Activated CD8-positive, alpha-beta T cell treated with anti-CD3 and anti-CD28 coated beads, Interleukin-2, amount 10 ng/mL, durations not matched to agents 7 days and 5 days (primary cell): ENCODE measurements around the gene PFKP. TPM values are rescaled to one million over a fixed set of nuclear protein-coding genes. Genes with fewer than 3 reads are reported as not detected.

Experiments
- ATAC-seq: fragments of 150-1000 bp; cut with Tn5 transposase; one replicate; pipeline ENCODE4 v1.10.0; 2021; ENCODE audit warnings: moderate library complexity
- CTCF ChIA-PET: fragments of 350-600 bp; sonication (Branson Sonifier 250); formaldehyde crosslinking; loops from one replicate; lab custom pipeline; 2021; ENCODE audit warnings: antibody characterized with exemption; lab: Charles Lee
- POLR2A ChIA-PET: fragments of 350-600 bp; sonication (Branson Sonifier 250); formaldehyde crosslinking; loops from one replicate; lab custom pipeline; 2021; ENCODE audit warnings: antibody characterized with exemption; lab: Charles Lee
- DNase-seq: peaks from one replicate; pipeline ENCODE4 v3.0.0-alpha.2; 2020
- H3K27ac Mint-ChIP-seq: one replicate; pipeline ENCODE4 v1.8.0; 2021; ENCODE audit warnings: mild to moderate bottlenecking, mixed read lengths
- H3K27me3 Mint-ChIP-seq: one replicate; pipeline ENCODE4 v1.8.0; 2021; ENCODE audit warnings: low read depth, mixed read lengths
- H3K36me3 Mint-ChIP-seq: one replicate; pipeline ENCODE4 v1.8.0; 2021; ENCODE audit warnings: low read depth, mixed read lengths
- H3K4me1 Mint-ChIP-seq: one replicate; pipeline ENCODE4 v1.8.0; 2021; ENCODE audit warnings: low read depth, mixed read lengths
- H3K4me3 Mint-ChIP-seq: one replicate; pipeline ENCODE4 v1.8.0; 2021; ENCODE audit warnings: mild to moderate bottlenecking, mixed read lengths
- H3K9me3 Mint-ChIP-seq: one replicate; pipeline ENCODE4 v1.8.0; 2022; ENCODE audit warnings: mixed read lengths; ENCODE audit not compliant: insufficient read depth
- total RNA-seq, 2 experiments: library from RNA; stranded (reverse); gene quantifications; one replicate each; pipeline ENCODE4 v1.2.3, GENCODE V29; 2021

PFKP gene
- total RNA-seq, 2 experiments from 2014 or later = 220 to 233 TPM

DNA sequence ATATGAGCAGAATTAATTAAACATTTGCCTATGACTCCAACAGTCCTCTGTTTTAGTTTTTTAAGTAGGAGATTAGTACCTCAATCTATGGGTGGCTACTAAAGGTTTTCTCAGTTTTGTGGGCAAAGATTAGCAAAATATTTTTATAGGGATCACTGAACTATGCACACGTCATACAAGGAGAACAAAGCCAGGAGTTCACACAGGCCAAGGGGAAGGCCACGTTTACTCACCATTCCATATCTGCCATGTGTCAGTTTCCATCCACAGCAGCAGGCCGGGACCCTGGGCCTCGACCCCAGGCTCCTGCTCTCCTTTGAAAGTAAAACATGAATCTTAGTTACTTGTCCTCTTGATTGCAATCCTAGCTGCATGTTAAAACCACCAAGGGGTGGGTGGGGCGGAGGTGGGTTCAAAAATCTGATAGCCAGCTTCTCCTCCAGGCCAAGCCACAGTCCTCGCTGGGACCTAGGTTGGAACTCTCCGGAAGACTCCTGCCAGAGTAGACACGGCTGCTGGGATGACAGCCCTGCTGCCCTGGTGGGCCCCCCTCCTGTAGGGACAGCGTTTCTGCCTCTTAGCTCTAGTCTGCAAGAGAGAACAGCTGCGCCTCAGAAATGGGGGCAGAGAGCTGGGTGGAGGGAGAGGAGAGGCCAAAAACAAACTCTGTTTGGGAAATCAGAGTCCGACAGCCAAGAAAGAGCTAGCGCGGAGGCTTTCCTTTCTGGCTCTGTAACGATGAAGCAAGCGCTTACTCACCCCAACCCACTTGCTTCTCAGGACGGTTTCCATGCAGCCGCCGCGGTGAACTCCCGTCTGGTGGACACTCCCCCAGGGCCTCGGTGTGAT lies 69.6 kb downstream of the PFKP start:
- Mint-ChIP-seq H3K4me1 (no peaks in the 10 kb centered on the region), H3K27me3 (no peaks in the 10 kb centered on the region), H3K4me3 (no peak overlapping the region), H3K27ac (no peak overlapping the region), H3K36me3 (peaks cover 81% of the 10 kb centered on the region), H3K9me3 (no peaks in the 10 kb centered on the region)
- ChIA-PET CTCF (no interaction called here), POLR2A (no interaction called here)
- DNase-seq (no peak), ATAC-seq (no peak)

DNA sequence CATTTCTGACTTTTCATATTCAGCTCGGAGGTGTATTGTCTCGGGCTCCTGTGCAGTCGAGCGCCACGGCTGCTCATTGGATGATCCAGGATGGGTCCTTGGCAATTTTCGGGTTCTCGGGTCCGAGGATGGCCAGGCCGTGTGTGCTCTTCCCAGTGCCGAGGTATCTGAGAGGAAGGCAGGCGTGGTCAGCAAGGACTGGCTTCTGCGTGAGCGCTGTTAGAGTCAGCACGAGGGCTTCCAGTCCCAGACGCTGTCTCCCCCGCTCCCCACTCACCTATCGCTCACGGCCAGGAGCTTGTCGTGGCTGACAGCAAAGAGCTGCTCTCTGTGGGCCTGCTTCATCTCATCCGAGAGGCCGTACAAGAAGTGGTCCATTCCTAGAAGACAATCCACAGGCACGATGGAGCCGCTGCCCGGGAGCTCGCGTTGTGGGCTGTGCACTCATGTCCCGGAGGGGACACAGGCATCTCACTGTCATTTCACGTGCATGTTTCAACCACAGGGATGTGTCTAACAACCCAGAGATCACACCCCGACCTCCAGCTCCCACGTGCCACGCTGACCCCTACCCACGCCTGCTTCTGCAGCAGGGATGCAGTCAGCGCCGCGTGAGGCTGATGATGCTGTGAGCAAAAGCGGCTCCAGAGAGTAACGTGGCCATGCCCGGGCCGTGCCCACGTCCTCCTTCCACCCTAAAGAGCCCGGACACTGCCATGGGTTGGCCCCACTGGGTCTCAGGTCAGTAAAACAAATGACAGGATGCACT lies 70.8 kb downstream of the PFKP start:
- no peak for DNase-seq
- H3K4me3 Mint-ChIP-seq = no peak overlapping the region
- no peak for ATAC-seq
- H3K36me3 Mint-ChIP-seq = peaks cover 77% of the 10 kb centered on the region
- ChIA-PET CTCF (no interaction called here), POLR2A (interaction anchor here (1.3 kb wide), 1 partner anchor 34 kb away, joined by 4 read pairs; the partner anchor contains the start of gene PITRM1)
- H3K27me3 Mint-ChIP-seq = no peaks in the 10 kb centered on the region
- no peaks in the 10 kb centered on the region for H3K4me1 Mint-ChIP-seq
- no peaks in the 10 kb centered on the region for H3K9me3 Mint-ChIP-seq
- no peak overlapping the region for H3K27ac Mint-ChIP-seq

GRCh38 chr10:3139216-3139910 lies 72.0 kb downstream of the PFKP start:
- POLR2A ChIA-PET = interaction anchor here (1.3 kb wide), 1 partner anchor 33 kb away, joined by 4 read pairs; the partner anchor contains the start of gene PITRM1
- H3K4me3 Mint-ChIP-seq = no peak overlapping the region
- H3K27ac Mint-ChIP-seq = no peak overlapping the region
- peaks cover 80% of the 10 kb centered on the region for H3K36me3 Mint-ChIP-seq
- ATAC-seq = no peak
- H3K9me3 Mint-ChIP-seq = no peaks in the 10 kb centered on the region
- CTCF ChIA-PET = no interaction called here
- no peaks in the 10 kb centered on the region for H3K27me3 Mint-ChIP-seq
- no peak for DNase-seq
- H3K4me1 Mint-ChIP-seq = no peaks in the 10 kb centered on the region

GRCh38 chr10:3140280-3140679 lies 72.9 kb downstream of the PFKP start:
- CTCF ChIA-PET = no interaction called here

DNA sequence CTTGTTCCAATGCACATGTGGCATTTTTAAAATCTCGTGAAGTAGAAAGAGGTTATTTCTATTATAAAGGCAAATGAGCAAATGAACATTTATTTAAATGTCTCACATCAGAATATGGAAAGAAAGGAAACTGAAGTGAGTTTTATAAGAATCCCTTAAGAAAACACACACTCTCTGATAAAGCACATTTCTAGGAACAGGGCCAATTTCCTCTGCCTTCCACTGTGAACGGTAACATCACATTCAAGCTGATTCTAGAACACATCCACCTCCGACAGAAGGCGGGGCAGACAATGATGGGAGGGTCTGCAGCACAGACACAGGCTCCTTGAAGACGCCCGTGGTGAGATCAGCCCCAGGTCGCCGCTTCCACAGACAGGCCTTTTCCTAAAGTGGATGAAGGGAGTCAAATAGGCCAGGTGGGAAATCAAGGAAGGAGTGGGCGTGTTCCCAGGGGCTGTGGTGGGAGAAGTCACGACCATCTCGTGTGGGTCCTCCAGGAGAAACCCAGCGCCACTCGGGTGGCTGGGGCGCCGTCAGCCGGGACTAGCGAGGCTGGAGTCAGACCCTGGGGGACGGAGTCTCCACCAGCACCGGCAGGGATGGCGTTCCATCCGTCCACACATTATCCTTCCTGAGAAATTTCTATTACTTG lies 74.1 kb downstream of the PFKP start:
- Mint-ChIP-seq H3K9me3 (no peaks in the 10 kb centered on the region), H3K4me1 (no peaks in the 10 kb centered on the region), H3K4me3 (no peak overlapping the region), H3K27ac (no peak overlapping the region), H3K27me3 (no peaks in the 10 kb centered on the region), H3K36me3 (peaks cover 77% of the 10 kb centered on the region)
- POLR2A ChIA-PET = no interaction called here
- no peak for ATAC-seq
- no peak for DNase-seq
- CTCF ChIA-PET = no interaction called here

More at GRCh38 chr10:3140280-3140679, 72.9 kb downstream of the PFKP start:
- no peaks in the 10 kb centered on the region for H3K27me3 Mint-ChIP-seq
- no peaks in the 10 kb centered on the region for H3K9me3 Mint-ChIP-seq
- no peaks in the 10 kb centered on the region for H3K4me1 Mint-ChIP-seq
- H3K27ac Mint-ChIP-seq = peak overlapping the region; percentile 20
- H3K36me3 Mint-ChIP-seq = peaks cover 76% of the 10 kb centered on the region
- no peak for ATAC-seq
- no peak for DNase-seq
- H3K4me3 Mint-ChIP-seq = no peak overlapping the region
- POLR2A ChIA-PET = no interaction called here

- Mint-ChIP-seq H3K36me3 (peaks cover 73% of the 10 kb centered on the region), H3K27ac (peak overlapping the region; percentile 30), H3K4me3 (no peak overlapping the region), H3K9me3 (no peaks in the 10 kb centered on the region), H3K4me1 (no peaks in the 10 kb centered on the region), H3K27me3 (no peaks in the 10 kb centered on the region)
- CTCF ChIA-PET = no interaction called here
- DNase-seq = no peak
- POLR2A ChIA-PET = no interaction called here
- no peak for ATAC-seq
These were observed 75.0 kb downstream of the PFKP start for GRCh38 chr10:3142146-3142875.

DNA sequence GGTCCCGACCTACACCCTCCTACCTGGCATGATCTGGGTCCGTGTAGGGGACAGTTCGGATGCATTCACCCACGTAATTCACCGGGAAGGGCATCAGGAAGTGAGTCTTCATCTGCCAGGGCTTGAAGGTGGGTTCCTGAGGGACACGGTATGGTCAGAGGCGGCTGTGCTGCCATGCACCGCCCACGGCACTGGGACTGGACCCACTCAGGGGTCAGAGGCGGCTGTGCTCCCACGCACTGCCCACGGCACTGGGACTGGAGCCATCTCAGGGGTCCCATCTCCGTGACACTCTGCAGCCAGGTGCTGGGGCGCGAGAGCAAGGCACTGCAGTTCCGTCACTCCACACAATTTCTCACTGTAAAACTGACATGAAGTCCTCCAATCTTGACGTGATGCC lies 76.0 kb downstream of the PFKP start:
- ATAC-seq = no peak
- no peaks in the 10 kb centered on the region for H3K9me3 Mint-ChIP-seq
- no peak overlapping the region for H3K27ac Mint-ChIP-seq
- peaks cover 68% of the 10 kb centered on the region for H3K36me3 Mint-ChIP-seq
- H3K4me3 Mint-ChIP-seq = no peak overlapping the region
- H3K27me3 Mint-ChIP-seq = no peaks in the 10 kb centered on the region
- POLR2A ChIA-PET = no interaction called here
- no peaks in the 10 kb centered on the region for H3K4me1 Mint-ChIP-seq
- no peak for DNase-seq
- CTCF ChIA-PET = no interaction called here

DNA sequence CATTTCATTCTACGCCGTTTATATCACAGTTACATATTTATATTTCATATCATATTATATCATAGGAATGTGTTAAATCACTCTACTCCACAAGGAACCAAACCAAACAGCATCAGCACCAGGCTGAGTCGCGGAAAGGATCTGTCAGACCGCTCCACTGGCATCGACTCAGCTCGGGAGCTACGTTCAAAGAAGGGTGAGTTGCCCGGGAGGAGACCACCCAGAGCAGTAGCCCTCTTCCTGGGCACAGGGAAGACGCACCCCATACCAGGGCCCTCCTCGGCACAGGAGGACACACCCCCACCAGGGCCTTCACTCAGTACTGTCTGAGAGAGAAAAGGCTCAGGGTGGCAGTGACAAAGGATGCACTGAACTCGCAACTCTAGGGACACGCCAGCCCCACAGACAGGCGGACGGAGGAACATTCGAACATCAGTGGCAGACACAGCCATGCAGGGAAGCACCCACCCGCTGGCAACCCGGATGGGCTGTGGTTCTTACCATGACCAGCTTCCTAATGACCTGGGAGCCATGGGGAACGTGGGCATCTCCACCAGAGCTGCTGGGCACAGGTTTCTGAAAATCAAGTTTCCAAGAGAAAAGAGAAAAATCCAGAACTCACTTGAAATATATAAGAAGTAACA lies 76.6 kb downstream of the PFKP start:
- Mint-ChIP-seq H3K36me3 (peaks cover 67% of the 10 kb centered on the region), H3K9me3 (no peaks in the 10 kb centered on the region), H3K4me3 (no peak overlapping the region), H3K27ac (no peak overlapping the region), H3K4me1 (no peaks in the 10 kb centered on the region), H3K27me3 (no peaks in the 10 kb centered on the region)
- no peak for ATAC-seq
- no peak for DNase-seq
- ChIA-PET CTCF (no interaction called here), POLR2A (no interaction called here)

GRCh38 chr10:3145366-3145765 lies 78.0 kb downstream of the PFKP start:
- Mint-ChIP-seq H3K27me3 (no peaks in the 10 kb centered on the region), H3K4me1 (no peaks in the 10 kb centered on the region), H3K36me3 (peaks cover 64% of the 10 kb centered on the region), H3K4me3 (no peak overlapping the region), H3K27ac (no peak overlapping the region), H3K9me3 (no peaks in the 10 kb centered on the region)
- CTCF ChIA-PET = no interaction called here
- DNase-seq (no peak), ATAC-seq (no peak)
- POLR2A ChIA-PET = no interaction called here

DNA sequence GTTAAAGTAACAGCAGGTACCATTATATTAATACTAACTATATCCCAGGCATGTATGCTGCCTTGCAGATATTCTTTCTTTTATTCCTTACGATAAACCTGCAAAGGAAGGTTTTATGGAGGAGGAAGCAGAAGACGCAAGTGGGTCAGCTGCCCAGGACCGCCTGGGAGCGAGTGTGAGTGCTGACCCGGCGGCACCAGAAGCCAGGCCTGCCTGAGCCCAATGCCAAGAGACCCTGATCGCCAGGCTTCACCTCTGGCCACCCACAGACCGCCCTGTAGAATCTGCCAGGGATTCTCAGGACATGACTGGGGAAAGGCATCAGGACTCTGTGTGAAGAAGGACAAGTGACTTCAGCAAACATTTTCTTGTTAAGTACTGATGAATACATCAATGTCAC lies 78.9 kb downstream of the PFKP start:
- H3K9me3 Mint-ChIP-seq = no peaks in the 10 kb centered on the region
- H3K4me3 Mint-ChIP-seq = no peak overlapping the region
- DNase-seq = no peak
- POLR2A ChIA-PET = no interaction called here
- H3K4me1 Mint-ChIP-seq = no peaks in the 10 kb centered on the region
- H3K27ac Mint-ChIP-seq = no peak overlapping the region
- ATAC-seq = no peak
- CTCF ChIA-PET = no interaction called here
- H3K27me3 Mint-ChIP-seq = no peaks in the 10 kb centered on the region
- peaks cover 55% of the 10 kb centered on the region for H3K36me3 Mint-ChIP-seq
